DND-41 (cell line): ENCODE results near the gene GPRIN1.

ENCODE experiments used
- CTCF ChIP-seq: IDR thresholded peaks from 2 replicates; pipeline ENCODE4 v1.5.1; 2012; ENCODE audit warnings: borderline replicate concordance, low read length, moderate library complexity, mild to moderate bottlenecking; ENCODE audit not compliant: poor library complexity, severe bottlenecking; ENCODE audit errors: extremely low read depth
- EZH2 ChIP-seq: IDR thresholded peaks from 3 replicates; pipeline ENCODE4 v1.6.1; 2012; ENCODE audit warnings: borderline replicate concordance, low read depth, mild to moderate bottlenecking, moderate library complexity, low read length, inconsistent platforms; ENCODE audit not compliant: severe bottlenecking

- TF ChIP-seq CTCF = no peak
- no peak for TF ChIP-seq EZH2
Observed at GRCh38 chr5:176581361-176581760, 28.6 kb downstream of the GPRIN1 start.
